Naive B cell (primary cell): ENCODE results near the gene NELFA. TPM values are rescaled to one million over a fixed set of nuclear protein-coding genes. Genes with fewer than 3 reads are reported as not detected.
"Not testable (repeated sequence)": the region's sequence is repeated elsewhere in the genome, so short reads cannot be mapped to it uniquely, and the experiment has no call there.

Experiments
- ATAC-seq, 2 donors: fragments of 150-1000 bp; cut with Tn5 transposase; 2 replicates each; pipeline ENCODE4 v1.10.0; 2021; ENCODE audit warnings: low read depth in 2 of 2, mild to moderate bottlenecking in 2 of 2, moderate library complexity in 2 of 2
- DNase-seq: peaks from one replicate; pipeline ENCODE4 v3.0.0; 2022
- H3K27ac Mint-ChIP-seq, 6 donors: one replicate each; pipeline ENCODE4 v1.8.0; 2020 to 2022; ENCODE audit warnings: mild to moderate bottlenecking in 6 of 6, mixed read lengths in 6 of 6, moderate library complexity in 5 of 6, inconsistent platforms in 2 of 6
- H3K27me3 Mint-ChIP-seq, 3 donors: one replicate each; pipeline ENCODE4 v1.8.0; 2021 to 2022; ENCODE audit warnings: mixed read lengths in 3 of 3, mild to moderate bottlenecking in 1 of 3
- H3K36me3 Mint-ChIP-seq, 2 donors: one replicate each; pipeline ENCODE4 v1.8.0; 2020 to 2022; ENCODE audit warnings: mixed read lengths in 2 of 2, inconsistent platforms in 1 of 2, mild to moderate bottlenecking in 1 of 2
- H3K4me1 Mint-ChIP-seq, 3 donors: one replicate each; pipeline ENCODE4 v1.8.0; 2020 to 2022; ENCODE audit warnings: mixed read lengths in 3 of 3, inconsistent platforms in 1 of 3, mild to moderate bottlenecking in 1 of 3, moderate library complexity in 1 of 3
- H3K4me3 Mint-ChIP-seq, 8 donors: one replicate each; pipeline ENCODE4 v1.8.0; 2020 to 2022; ENCODE audit warnings: mild to moderate bottlenecking in 8 of 8, mixed read lengths in 8 of 8, moderate library complexity in 8 of 8, inconsistent platforms in 2 of 8
- H3K9me3 Mint-ChIP-seq, 7 donors: one replicate each; pipeline ENCODE4 v1.8.0; 2020 to 2022; ENCODE audit warnings: mixed read lengths in 7 of 7, mild to moderate bottlenecking in 5 of 7, inconsistent platforms in 2 of 7, moderate library complexity in 1 of 7
- polyA plus RNA-seq, 6 donors: library from polyadenylated mRNA; unstranded; fragments of 300-500 nt; fragmentation: Illumina TruSeq; gene quantifications; one replicate each; pipeline ENCODE4 v1.2.3, GENCODE V29; 2021; ENCODE audit warnings: low read depth in 6 of 6

The NELFA gene
- polyA plus RNA-seq, 6 donors from 2014 or later, result 11.0 to 42.3 (median 25.4) TPM

- Mint-ChIP-seq H3K9me3 (peaks cover 5 to 23% (median 11%) of the 10 kb centered on the region in 7 donors), H3K4me1 (no peaks in the 10 kb centered on the region), H3K27me3 (peaks cover 36 to 87% (median 61%) of the 10 kb centered on the region in 3 donors), H3K27ac (no peak overlapping the region), H3K4me3 (no peak overlapping the region), H3K36me3 (peaks cover 7 to 10% of the 10 kb centered on the region in 2 donors)
- ATAC-seq (no peak), DNase-seq (no peak)
Observed at GRCh38 chr4:2025817-2026216, 17.0 kb upstream of the NELFA start.

GRCh38 chr4:2024683-2025082, 15.9 kb upstream of the NELFA start:
- no peaks in the 10 kb centered on the region for H3K4me1 Mint-ChIP-seq
- peaks cover 37 to 85% (median 66%) of the 10 kb centered on the region in 3 donors for H3K27me3 Mint-ChIP-seq
- DNase-seq (no peak), ATAC-seq (no peak)
- H3K4me3 Mint-ChIP-seq, result no peak overlapping the region
- peaks cover 7 to 10% of the 10 kb centered on the region in 2 donors for H3K36me3 Mint-ChIP-seq
- peaks cover 5 to 23% (median 11%) of the 10 kb centered on the region in 7 donors for H3K9me3 Mint-ChIP-seq
- no peak overlapping the region for H3K27ac Mint-ChIP-seq

- not testable (repeated sequence) for H3K4me1 Mint-ChIP-seq, H3K4me3 Mint-ChIP-seq, ATAC-seq, H3K27ac Mint-ChIP-seq, H3K36me3 Mint-ChIP-seq, DNase-seq
- Mint-ChIP-seq H3K27me3 (peaks cover 48 to 80% (median 67%) of the 10 kb centered on the region in 3 donors), H3K9me3 (peaks cover 2 to 16% (median 8%) of the 10 kb centered on the region in 7 donors)
Observed at GRCh38 chr4:2021358-2022018, 12.7 kb upstream of the NELFA start.

- no peak for DNase-seq
- no peak for ATAC-seq
- H3K4me1 Mint-ChIP-seq, result peaks cover 1 to 7% (median 5%) of the 10 kb centered on the region in 3 donors
- H3K9me3 Mint-ChIP-seq, result no peaks in the 10 kb centered on the region
- peak overlapping the region in 1 of 6 donors; percentile 88 for H3K27ac Mint-ChIP-seq
- peak overlapping the region in 1 of 8 donors; percentile 21 for H3K4me3 Mint-ChIP-seq
- peaks cover 14 to 37% (median 22%) of the 10 kb centered on the region in 3 donors for H3K27me3 Mint-ChIP-seq
- H3K36me3 Mint-ChIP-seq, result no peaks in the 10 kb centered on the region
Observed at GRCh38 chr4:2015008-2015407, 6.2 kb upstream of the NELFA start.

- H3K36me3 Mint-ChIP-seq, result no peaks in the 10 kb centered on the region
- DNase-seq (no peak), ATAC-seq (no peak)
- peak overlapping the region in 2 of 8 donors; percentile 9 to 10 for H3K4me3 Mint-ChIP-seq
- peaks cover 15 to 23% (median 22%) of the 10 kb centered on the region in 3 donors for H3K4me1 Mint-ChIP-seq
- peaks cover 0 to 17% (median 4%) of the 10 kb centered on the region in 3 donors for H3K27me3 Mint-ChIP-seq
- peak overlapping the region in 1 of 6 donors; percentile 74 for H3K27ac Mint-ChIP-seq
- H3K9me3 Mint-ChIP-seq, result no peaks in the 10 kb centered on the region
Observed at GRCh38 chr4:2011583-2011982, 2.8 kb upstream of the NELFA start.

GRCh38 chr4:2009651-2010233, 968 bp upstream of the NELFA start:
- Mint-ChIP-seq H3K9me3 (no peaks in the 10 kb centered on the region), H3K36me3 (no peaks in the 10 kb centered on the region), H3K27me3 (peaks cover 0 to 13% (median 4%) of the 10 kb centered on the region in 3 donors), H3K27ac (peak overlapping the region; percentile 88 to 97 (median 95)), H3K4me1 (peaks cover 22 to 39% (median 36%) of the 10 kb centered on the region in 3 donors), H3K4me3 (peak overlapping the region; percentile 90 to 98 (median 94))
- ATAC-seq (peak; percentile 40 to 48), DNase-seq (peak; percentile 50)

GRCh38 chr4:2008671-2008920, 178 bp downstream of the NELFA start:
- H3K9me3 Mint-ChIP-seq, result no peaks in the 10 kb centered on the region
- H3K4me3 Mint-ChIP-seq, result peak overlapping the region; percentile 91 to 98 (median 94)
- no peaks in the 10 kb centered on the region for H3K36me3 Mint-ChIP-seq
- peaks cover 0 to 3% (median 0%) of the 10 kb centered on the region in 3 donors for H3K27me3 Mint-ChIP-seq
- ATAC-seq, result peak; percentile 7
- peak overlapping the region; percentile 93 to 99 (median 95) for H3K27ac Mint-ChIP-seq
- H3K4me1 Mint-ChIP-seq, result peaks cover 22 to 39% (median 36%) of the 10 kb centered on the region in 3 donors
- DNase-seq, result no peak

GRCh38 chr4:2007804-2008670, 737 bp downstream of the NELFA start:
- no peak for DNase-seq
- ATAC-seq, result no peak
- H3K9me3 Mint-ChIP-seq, result no peaks in the 10 kb centered on the region
- H3K4me3 Mint-ChIP-seq, result peak overlapping the region; percentile 91 to 98 (median 94)
- peaks cover 25 to 42% (median 38%) of the 10 kb centered on the region in 3 donors for H3K4me1 Mint-ChIP-seq
- H3K27me3 Mint-ChIP-seq, result no peaks in the 10 kb centered on the region
- H3K36me3 Mint-ChIP-seq, result peaks cover 3 to 5% of the 10 kb centered on the region in 2 donors
- H3K27ac Mint-ChIP-seq, result peak overlapping the region; percentile 94 to 99 (median 96)

- peak overlapping the region; percentile 89 to 98 (median 92) for H3K4me3 Mint-ChIP-seq
- ATAC-seq (no peak), DNase-seq (no peak)
- H3K9me3 Mint-ChIP-seq, result no peaks in the 10 kb centered on the region
- H3K27ac Mint-ChIP-seq, result peak overlapping the region; percentile 51 to 95 (median 82)
- peaks cover 32 to 51% (median 47%) of the 10 kb centered on the region in 3 donors for H3K4me1 Mint-ChIP-seq
- H3K36me3 Mint-ChIP-seq, result peaks cover 8 to 10% of the 10 kb centered on the region in 2 donors
- no peaks in the 10 kb centered on the region for H3K27me3 Mint-ChIP-seq
Observed at GRCh38 chr4:2006956-2007653, 1.7 kb downstream of the NELFA start.

- H3K4me1 Mint-ChIP-seq, result peaks cover 32 to 54% (median 52%) of the 10 kb centered on the region in 3 donors
- peaks cover 8 to 10% of the 10 kb centered on the region in 2 donors for H3K36me3 Mint-ChIP-seq
- H3K9me3 Mint-ChIP-seq, result no peaks in the 10 kb centered on the region
- no peak for ATAC-seq
- no peak for DNase-seq
- H3K27me3 Mint-ChIP-seq, result no peaks in the 10 kb centered on the region
- peak overlapping the region in 7 of 8 donors; percentile 44 to 98 (median 91) for H3K4me3 Mint-ChIP-seq
- H3K27ac Mint-ChIP-seq, result peak overlapping the region in 1 of 6 donors; percentile 94
Observed at GRCh38 chr4:2006367-2006766, 2.4 kb downstream of the NELFA start.

GRCh38 chr4:2003361-2003760, 5.4 kb downstream of the NELFA start:
- not testable (repeated sequence) for ATAC-seq, H3K27me3 Mint-ChIP-seq, H3K4me3 Mint-ChIP-seq, DNase-seq
- Mint-ChIP-seq H3K4me1 (peaks cover 46 to 72% (median 65%) of the 10 kb centered on the region in 3 donors), H3K9me3 (peaks cover 7 to 22% (median 18%) of the 10 kb centered on the region in 7 donors), H3K27ac (peak overlapping the region in 1 of 6 donors; percentile 41), H3K36me3 (peaks cover 21 to 37% of the 10 kb centered on the region in 2 donors)

GRCh38 chr4:1999308-1999707, 9.5 kb downstream of the NELFA start:
- DNase-seq, ATAC-seq, H3K4me3 Mint-ChIP-seq, H3K27me3 Mint-ChIP-seq: not testable (repeated sequence)
- peaks cover 52 to 63% of the 10 kb centered on the region in 2 donors for H3K36me3 Mint-ChIP-seq
- peaks cover 38 to 62% (median 56%) of the 10 kb centered on the region in 3 donors for H3K4me1 Mint-ChIP-seq
- peak overlapping the region in 1 of 6 donors; percentile 21 for H3K27ac Mint-ChIP-seq
- H3K9me3 Mint-ChIP-seq, result peaks cover 12 to 51% (median 34%) of the 10 kb centered on the region in 7 donors

- DNase-seq (no peak), ATAC-seq (no peak)
- Mint-ChIP-seq H3K9me3 (peaks cover 12 to 51% (median 34%) of the 10 kb centered on the region in 7 donors), H3K27ac (no peak overlapping the region), H3K27me3 (no peaks in the 10 kb centered on the region), H3K4me3 (no peak overlapping the region), H3K36me3 (peaks cover 50 to 62% of the 10 kb centered on the region in 2 donors), H3K4me1 (peaks cover 38 to 62% (median 58%) of the 10 kb centered on the region in 3 donors)
Observed at GRCh38 chr4:1998296-1998695, 10.5 kb downstream of the NELFA start.
